ENCODE results near the gene ABCC5. TPM values are rescaled to one million over a fixed set of nuclear protein-coding genes. Genes with fewer than 3 reads are reported as not detected.

The ABCC5 gene
- total and polyA plus RNA-seq, 2 of the 8 experiments (the other 6 are each of a cell fraction or from before 2014, with no cell fraction given) = 25.3 to 40.8 TPM

DNA sequence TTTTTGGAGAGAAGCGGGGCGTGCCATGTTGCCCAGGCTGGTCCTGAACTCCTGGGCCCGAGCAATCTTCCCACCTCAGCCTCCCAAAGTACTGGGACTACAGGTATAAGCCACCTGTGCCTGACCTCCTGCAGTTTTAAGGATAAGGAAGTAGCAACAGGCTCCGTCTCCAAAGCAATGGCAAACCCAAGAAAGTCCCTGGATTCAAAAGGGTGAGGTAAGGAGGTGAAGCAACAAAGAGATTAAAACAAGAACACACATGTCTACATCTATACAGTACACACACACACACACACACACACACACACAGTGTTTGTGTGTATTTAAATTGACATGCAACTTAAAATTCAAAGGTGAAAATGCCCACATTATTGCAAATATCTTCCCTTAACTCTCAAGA, 58.9 kb downstream of the ABCC5 start:
- Histone ChIP-seq H2BK5ac (ENCODE audit: low read depth, low read length) (no peak overlapping the region), H2AK5ac (ENCODE audit: low read depth, low read length) (no peak overlapping the region), H3K14ac (ENCODE audit: insufficient read length) (no peak overlapping the region), H3K9ac (replicated peaks in 1 of 4; ENCODE audit: extremely low read depth in 1 of 4, low read depth in 3 of 4, low read length in 3 of 4) (no peak overlapping the region), H3K79me1 (ENCODE audit: low read depth, low read length) (no peaks in the 10 kb centered on the region; the same call in 1 of the 2 replicates), H4K91ac (replicated peaks; ENCODE audit: insufficient read length, low read length) (no peak overlapping the region), H3K56ac (replicated peaks; ENCODE audit: insufficient read length, low read depth, low read length) (no peak overlapping the region), H2BK20ac (ENCODE audit: low read length) (no peak overlapping the region), H3K4ac (replicated peaks; ENCODE audit: insufficient read length, low read depth, low read length) (no peak overlapping the region), H3K27ac (ENCODE audit: low read depth, low read length) (no peak overlapping the region), H3K9me3 (ENCODE audit: insufficient read depth in 2 of 2, low read depth in 1 of 2, low read length in 1 of 2) (no peaks in the 10 kb centered on the region), H2BK12ac (ENCODE audit: low read depth, low read length) (no peak overlapping the region), H3K23me2 (ENCODE audit: low read depth, low read length) (no peaks in the 10 kb centered on the region), H3K36me3 (ENCODE audit: control insufficient read depth in 2 of 4, insufficient read depth in 4 of 4, low read length in 3 of 4) (peaks cover 0 to 28% (median 12%) of the 10 kb centered on the region in 4 experiments; a peak in 6 of 8 replicates), H2AFZ (ENCODE audit: low read length) (no peak overlapping the region), H3K4me3 (ENCODE audit: extremely low read depth in 1 of 4, insufficient read depth in 2 of 4, low read depth in 3 of 4, low read length in 4 of 4) (no peak overlapping the region), H3K4me2 (ENCODE audit: insufficient read depth in 1 of 2, low read depth in 2 of 2, low read length in 2 of 2) (no peak overlapping the region), H2BK120ac (replicated peaks; ENCODE audit: low read depth, low read length) (no peak overlapping the region), H3K23ac (ENCODE audit: insufficient read length) (no peak overlapping the region), H3K4me1 (replicated peaks in 1 of 4; ENCODE audit: control insufficient read depth in 3 of 4, insufficient read depth in 4 of 4, low read length in 3 of 4) (peaks cover 0 to 10% (median 7%) of the 10 kb centered on the region in 4 experiments; a peak in 3 of 7 replicates), H3K18ac (ENCODE audit: extremely low read depth, low read length) (no peak overlapping the region), H4K5ac (ENCODE audit: insufficient read length, low read depth, low read length) (no peak overlapping the region), H4K8ac (ENCODE audit: extremely low read depth, insufficient read depth, low read length) (no peak overlapping the region), H4K20me1 (replicated peaks in 1 of 2; ENCODE audit: control insufficient read depth in 1 of 2, insufficient read depth in 2 of 2, low read length in 2 of 2) (peaks cover 0 to 6% of the 10 kb centered on the region in 2 experiments), H2BK15ac (ENCODE audit: low read length) (no peak overlapping the region), H3K79me2 (ENCODE audit: control insufficient read depth in 1 of 2, insufficient read depth in 2 of 2, low read length in 2 of 2) (no peaks in the 10 kb centered on the region), H3K27me3 (replicated peaks in 1 of 4; ENCODE audit: control insufficient read depth in 3 of 4, extremely low read depth in 1 of 4, insufficient read depth in 3 of 4, low read length in 3 of 4) (no peaks in the 10 kb centered on the region)
- FAIRE-seq = no peak
- WGBS, 2 experiments (ENCODE audit: extremely low coverage in 1 of 2, insufficient coverage in 1 of 2, insufficient read length in 1 of 2, insufficient replicate concordance in 2 of 2, low coverage in 1 of 2, low lambda C conversion rate in 2 of 2, missing lambda C conversion rate in 1 of 2) = 91% methylated on average over 4 of the region's 4 CpGs; no CpG with 5 or more reads in 1 of the 2 experiments
- POLR2A ChIA-PET (ENCODE audit: partially characterized antibody) = no interaction called here
- CTCF ChIA-PET (ENCODE audit: partially characterized antibody) = no interaction called here
- DNase-seq (ENCODE audit: low read depth in 1 of 2, low spot score in 2 of 2) = no peak

Measured in H1 (cell line).